PC-3 (cell line): ENCODE results near the gene PLA2G4B.

Source experiments
- CTCF ChIP-seq: fragments of 300-600 bp; sonication (generic); conservative IDR thresholded peaks from 2 replicates; pipeline ENCODE4 v1.5.1; 2017; ENCODE audit warnings: antibody characterized with exemption, low read depth, mild to moderate bottlenecking, low read length
- EZH2phosphoT487 ChIP-seq: fragments of 300-600 bp; sonication (generic); IDR thresholded peaks from 2 replicates; pipeline ENCODE4 v1.6.1; 2018; ENCODE audit warnings: mild to moderate bottlenecking, antibody characterized with exemption, low read length, borderline replicate concordance

- no peak for TF ChIP-seq CTCF
- TF ChIP-seq EZH2phosphoT487 = no peak
Observed at GRCh38 chr15:41795996-41796856, 42.4 kb upstream of the PLA2G4B start.
